Measurements from ENCODE around the gene QSOX1. TPM values are rescaled to one million over a fixed set of nuclear protein-coding genes. Genes with fewer than 3 reads are reported as not detected.
A peak's percentile ranks its signal among the peaks of the same experiment; 100 is the strongest.

Gene QSOX1
- total RNA-seq, 4 donors from 2014 or later = 104 to 138 (median 107) TPM

- TF ChIP-seq EP300 (IDR thresholded peaks at IDR 0.05) = no peak
- TF ChIP-seq POLR2A (IDR thresholded peaks at IDR 0.05; ENCODE audit: low read depth) = no peak
- no peak for TF ChIP-seq CTCF (IDR thresholded peaks at IDR 0.05)
- no peak for TF ChIP-seq POLR2AphosphoS5 (IDR thresholded peaks at IDR 0.05)
- no peak for DNase-seq (ENCODE audit: extremely low spot score)
- intact Hi-C loops (cut with DNase I) = no loop called here
- no peaks in the 10 kb centered on the region for H3K9me3 ChIP-seq
- no peaks in the 10 kb centered on the region for H3K27me3 ChIP-seq
- H3K4me3 ChIP-seq = no peak overlapping the region
- H3K4me1 ChIP-seq = peaks cover 30 to 45% (median 35%) of the 10 kb centered on the region in 4 donors
- 71% methylated on average over 2 of the region's 2 CpGs for WGBS
- no peak overlapping the region for H3K27ac ChIP-seq (replicated peaks in 1 of 4)
- peaks cover 0 to 11% (median 5%) of the 10 kb centered on the region in 4 donors for H3K36me3 ChIP-seq
These were observed 8.4 kb downstream of the QSOX1 start for GRCh38 chr1:180163041-180163440.

DNA sequence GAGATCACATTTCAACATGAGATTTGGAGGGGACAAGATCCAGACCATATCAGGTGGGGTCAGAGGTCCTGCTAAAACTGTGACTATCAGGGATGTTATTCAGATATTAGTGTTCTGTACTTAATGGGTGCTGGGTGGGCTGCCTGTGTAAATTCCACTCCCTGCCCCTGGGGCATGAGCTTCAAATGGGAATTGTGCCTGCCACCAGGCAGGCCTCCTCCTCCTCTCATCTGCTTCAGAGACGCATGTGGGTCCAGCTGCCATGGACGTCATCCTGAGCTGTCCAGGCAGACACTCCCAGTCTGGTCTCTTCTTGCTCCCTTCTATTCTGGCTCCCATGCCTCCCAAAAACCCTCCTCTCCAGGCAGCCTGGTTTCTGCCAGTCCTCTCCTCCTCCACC, 10.4 kb downstream of the QSOX1 start:
- TF ChIP-seq POLR2A (IDR thresholded peaks at IDR 0.05; ENCODE audit: low read depth) (no peak), EP300 (IDR thresholded peaks at IDR 0.05) (no peak), CTCF (IDR thresholded peaks at IDR 0.05) (no peak), POLR2AphosphoS5 (IDR thresholded peaks at IDR 0.05) (no peak)
- peaks cover 34 to 50% (median 39%) of the 10 kb centered on the region in 4 donors for H3K4me1 ChIP-seq
- peaks cover 0 to 25% (median 11%) of the 10 kb centered on the region in 4 donors for H3K36me3 ChIP-seq
- 93% methylated on average over 2 of the region's 2 CpGs for WGBS
- intact Hi-C loops (cut with DNase I) = no loop called here
- H3K27ac ChIP-seq (replicated peaks in 1 of 4) = no peak overlapping the region
- H3K27me3 ChIP-seq = no peaks in the 10 kb centered on the region
- DNase-seq (ENCODE audit: extremely low spot score) = no peak
- H3K9me3 ChIP-seq = no peaks in the 10 kb centered on the region
- no peak overlapping the region for H3K4me3 ChIP-seq

- Histone ChIP-seq H3K36me3 (peaks cover 0 to 25% (median 11%) of the 10 kb centered on the region in 4 donors), H3K4me1 (peaks cover 34 to 50% (median 39%) of the 10 kb centered on the region in 4 donors), H3K9me3 (no peaks in the 10 kb centered on the region), H3K27ac (replicated peaks in 1 of 4) (peak overlapping the region in 2 of 4 donors; percentile 66 to 67), H3K4me3 (no peak overlapping the region), H3K27me3 (no peaks in the 10 kb centered on the region)
- intact Hi-C loops (cut with DNase I) = no loop called here
- DNase-seq (ENCODE audit: extremely low spot score) = no peak
- WGBS = 96% methylated on average over 10 of the region's 12 CpGs
- TF ChIP-seq POLR2AphosphoS5 (IDR thresholded peaks at IDR 0.05) = no peak
- no peak for TF ChIP-seq CTCF (IDR thresholded peaks at IDR 0.05)
- TF ChIP-seq EP300 (IDR thresholded peaks at IDR 0.05) = no peak
- no peak for TF ChIP-seq POLR2A (IDR thresholded peaks at IDR 0.05; ENCODE audit: low read depth)
These were observed 11.1 kb downstream of the QSOX1 start for GRCh38 chr1:180165509-180166435.

DNA sequence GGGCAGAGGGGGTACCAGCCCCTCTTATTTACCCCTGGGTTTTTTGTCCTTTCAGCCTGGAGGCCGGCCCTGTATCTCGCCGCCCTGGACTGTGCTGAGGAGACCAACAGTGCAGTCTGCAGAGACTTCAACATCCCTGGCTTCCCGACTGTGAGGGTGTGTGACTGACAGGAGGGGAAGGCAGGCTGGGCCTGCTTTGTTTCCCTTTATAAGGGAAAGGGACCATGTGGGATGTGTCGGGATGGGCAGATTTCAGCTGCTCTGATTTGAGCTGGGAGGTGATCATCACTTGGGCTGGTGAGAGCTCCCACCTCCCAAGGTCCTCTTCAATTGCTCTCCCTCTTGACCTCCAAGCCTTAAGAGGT, 11.7 kb downstream of the QSOX1 start:
- H3K4me3 ChIP-seq = no peak overlapping the region
- H3K27ac ChIP-seq (replicated peaks in 1 of 4) = peak overlapping the region; percentile 57 to 67 (median 66)

More for the DNA sequence above, 11.7 kb downstream of the QSOX1 start:
- intact Hi-C loops (cut with DNase I) = no loop called here
- Histone ChIP-seq H3K9me3 (no peaks in the 10 kb centered on the region), H3K27me3 (no peaks in the 10 kb centered on the region), H3K36me3 (peaks cover 0 to 25% (median 11%) of the 10 kb centered on the region in 4 donors), H3K4me1 (peaks cover 34 to 50% (median 39%) of the 10 kb centered on the region in 4 donors)
- TF ChIP-seq CTCF (IDR thresholded peaks at IDR 0.05) (no peak), POLR2A (IDR thresholded peaks at IDR 0.05; ENCODE audit: low read depth) (no peak)
- no peak for DNase-seq (ENCODE audit: extremely low spot score)
- 100% methylated on average over 1 of the region's 5 CpGs for WGBS

Data from esophagus muscularis mucosa (tissue), 4 donors.